Smooth muscle cell (in vitro differentiated cells): ENCODE data around the gene ISM1. TPM values are rescaled to one million over a fixed set of nuclear protein-coding genes. Genes with fewer than 3 reads are reported as not detected.

Experiments
- DNase-seq: peaks from one replicate; lab custom pipeline; 2025; ENCODE audit not compliant: unreplicated experiment; lab: John Stamatoyannopoulos, UW
- H2AFZ ChIP-seq: fragments of 200-600 bp; sonication (generic); 2 replicates; pipeline ENCODE4 v1.6.0; 2016; ENCODE audit warnings: antibody characterized with exemption, low read depth, mild to moderate bottlenecking
- H3F3A ChIP-seq: fragments of 200-600 bp; sonication (generic); 2 replicates; pipeline ENCODE4 v1.6.0; 2017; ENCODE audit warnings: antibody characterized with exemption, low read depth
- H3K27ac ChIP-seq: fragments of 200-600 bp; sonication (generic); 2 replicates; pipeline ENCODE4 v1.5.1; 2016; ENCODE audit warnings: low read depth, mild to moderate bottlenecking
- H3K27me3 ChIP-seq: fragments of 200-600 bp; sonication (generic); 2 replicates; pipeline ENCODE4 v1.6.1; 2016; ENCODE audit warnings: low read depth, mild to moderate bottlenecking
- H3K36me3 ChIP-seq: fragments of 200-600 bp; sonication (generic); 2 replicates; pipeline ENCODE4 v1.5.1; 2016; ENCODE audit warnings: low read depth
- H3K4me1 ChIP-seq: fragments of 200-600 bp; sonication (generic); 2 replicates; pipeline ENCODE4 v1.5.1; 2016; ENCODE audit warnings: low read depth
- H3K4me2 ChIP-seq: fragments of 200-600 bp; sonication (generic); 2 replicates; pipeline ENCODE4 v1.6.0; 2016; ENCODE audit warnings: mild to moderate bottlenecking
- H3K4me3 ChIP-seq: fragments of 200-600 bp; sonication (generic); 2 replicates; pipeline ENCODE4 v1.5.1; 2016; ENCODE audit warnings: mild to moderate bottlenecking
- H3K79me2 ChIP-seq: fragments of 200-600 bp; sonication (generic); 2 replicates; pipeline ENCODE4 v1.6.0; 2016; ENCODE audit warnings: low read depth, mild to moderate bottlenecking
- H3K9ac ChIP-seq: fragments of 200-600 bp; sonication (generic); 2 replicates; pipeline ENCODE4 v1.6.0; 2016; ENCODE audit warnings: low read depth
- H3K9me3 ChIP-seq: fragments of 200-600 bp; sonication (generic); replicated peaks from 2 replicates; pipeline ENCODE4 v1.5.1; 2016; ENCODE audit warnings: low read depth
- H4K20me1 ChIP-seq: fragments of 200-600 bp; sonication (generic); 2 replicates; pipeline ENCODE4 v1.6.0; 2016; ENCODE audit warnings: low read depth
- CTCF ChIP-seq: fragments of 200-600 bp; sonication (generic); IDR thresholded peaks from 2 replicates; pipeline ENCODE4 v1.5.1; 2017; ENCODE audit warnings: borderline replicate concordance, mild to moderate bottlenecking, antibody characterized with exemption; ENCODE audit not compliant: insufficient read depth, poor library complexity, severe bottlenecking
- WGBS: methylation state at CpG from one replicate; pipeline ENCODE4 v1.1.7; 2016; ENCODE audit warnings: low lambda C conversion rate; 5-methylcytosine and 5-hydroxymethylcytosine counted together
- polyA plus RNA-seq: library from polyadenylated mRNA; unstranded; fragments of >200 nt; fragmentation: Nextera tagmentation; extraction: Ambion mirVana; gene quantifications from 2 replicates; pipeline ENCODE4 v1.2.1, GENCODE V29; 2016
- total RNA-seq: library from RNA; depleted of rRNA; stranded (reverse); fragments of >200 nt; gene quantifications from 2 replicates; pipeline ENCODE4 v1.2.3, GENCODE V29; 2014

ISM1 gene
- total and polyA plus RNA-seq, 2 experiments from 2014 or later: 2.6 to 3.5 TPM

- Histone ChIP-seq H3K4me2 (no peak overlapping the region), H4K20me1 (no peaks in the 10 kb centered on the region), H3K79me2 (no peaks in the 10 kb centered on the region), H3K27ac (no peak overlapping the region), H3K9me3 (no peaks in the 10 kb centered on the region), H3K27me3 (no peaks in the 10 kb centered on the region), H3K4me3 (no peak overlapping the region), H3K36me3 (no peaks in the 10 kb centered on the region), H2AFZ (no peak overlapping the region), H3K4me1 (no peaks in the 10 kb centered on the region), H3F3A (no peaks in the 10 kb centered on the region), H3K9ac (no peak overlapping the region)
- DNase-seq: no peak
- TF ChIP-seq CTCF: no peak
- WGBS: 44% methylated on average over 5 of the region's 5 CpGs
These were observed 20.1 kb upstream of the ISM1 start for GRCh38 chr20:13200767-13201500.

GRCh38 chr20:13202565-13202964 is 18.5 kb upstream of the ISM1 start:
- no peaks in the 10 kb centered on the region for H3F3A ChIP-seq
- no peaks in the 10 kb centered on the region for H3K9me3 ChIP-seq
- H3K79me2 ChIP-seq: no peaks in the 10 kb centered on the region
- H3K27me3 ChIP-seq: no peaks in the 10 kb centered on the region
- no peak for TF ChIP-seq CTCF
- no peak overlapping the region for H3K9ac ChIP-seq
- no peak for DNase-seq
- no peak overlapping the region for H3K4me3 ChIP-seq
- no peak overlapping the region for H3K4me2 ChIP-seq
- H3K36me3 ChIP-seq: no peaks in the 10 kb centered on the region
- WGBS: 93% methylated on average over 6 of the region's 6 CpGs
- no peak overlapping the region for H2AFZ ChIP-seq
- no peaks in the 10 kb centered on the region for H3K4me1 ChIP-seq
- no peaks in the 10 kb centered on the region for H4K20me1 ChIP-seq
- H3K27ac ChIP-seq: no peak overlapping the region

GRCh38 chr20:13205425-13205824 is 15.6 kb upstream of the ISM1 start:
- no peak for DNase-seq
- no peak overlapping the region for H3K9ac ChIP-seq
- H2AFZ ChIP-seq: no peak overlapping the region
- no peak overlapping the region for H3K4me3 ChIP-seq
- no peaks in the 10 kb centered on the region for H3K36me3 ChIP-seq
- no peak overlapping the region for H3K4me2 ChIP-seq
- H3K4me1 ChIP-seq: no peaks in the 10 kb centered on the region
- H3K27me3 ChIP-seq: no peaks in the 10 kb centered on the region
- 80% methylated on average over 4 of the region's 4 CpGs for WGBS
- no peak for TF ChIP-seq CTCF
- H4K20me1 ChIP-seq: no peaks in the 10 kb centered on the region
- H3K9me3 ChIP-seq: no peaks in the 10 kb centered on the region
- H3F3A ChIP-seq: no peaks in the 10 kb centered on the region
- no peaks in the 10 kb centered on the region for H3K79me2 ChIP-seq
- H3K27ac ChIP-seq: no peak overlapping the region
